Activated T-helper 1 cell treated with anti-CD3 and anti-CD28 coated beads, Interleukin-2, amount 50 U/mL, for 16 hours (primary cell): Measurements from ENCODE around the gene EGLN3.
"Not testable (repeated sequence)": the region's sequence is repeated elsewhere in the genome, so short reads cannot be mapped to it uniquely, and the experiment has no call there.

Source experiments
- DNase-seq, 2 donors: peaks; one replicate each; pipeline ENCODE4 v3.0.0-alpha.2; 2020; ENCODE audit warnings: low read depth in 1 of 2, low spot score in 1 of 2

EGLN3 gene

GRCh38 chr14:33950320-33951182, at the start of gene EGLN3:
TSS of gene EGLN3 (minus strand) at chr14:33951074. CDS start at chr14:33950752, 322 bp downstream.
- peak; percentile 11 to 16 for DNase-seq

DNA sequence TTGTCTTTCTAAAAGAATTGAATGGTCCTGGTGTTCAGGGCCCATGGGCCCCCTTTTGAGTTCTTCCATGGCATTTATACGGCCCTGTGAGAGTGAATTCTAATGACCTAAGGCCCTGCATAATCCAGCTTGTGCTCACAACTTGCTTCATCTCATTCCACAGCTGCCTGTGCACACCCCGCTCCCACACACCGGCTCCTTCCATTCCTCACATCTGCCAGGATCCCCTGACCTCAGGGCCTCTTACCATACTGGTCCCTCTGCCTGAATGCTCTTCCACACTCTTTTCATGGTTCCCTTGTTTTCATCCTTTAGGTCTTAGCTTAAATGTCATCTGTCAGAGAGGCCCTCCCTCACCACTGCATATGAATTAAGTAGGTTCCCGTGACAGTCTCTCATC, 49.5 kb upstream of the EGLN3 start:
- DNase-seq, result no peak

GRCh38 chr14:33999771-34000291, 49.0 kb upstream of the EGLN3 start:
- no peak for DNase-seq

- DNase-seq, result no peak
These were observed 46.7 kb upstream of the EGLN3 start for GRCh38 chr14:33997611-33998010.

DNA sequence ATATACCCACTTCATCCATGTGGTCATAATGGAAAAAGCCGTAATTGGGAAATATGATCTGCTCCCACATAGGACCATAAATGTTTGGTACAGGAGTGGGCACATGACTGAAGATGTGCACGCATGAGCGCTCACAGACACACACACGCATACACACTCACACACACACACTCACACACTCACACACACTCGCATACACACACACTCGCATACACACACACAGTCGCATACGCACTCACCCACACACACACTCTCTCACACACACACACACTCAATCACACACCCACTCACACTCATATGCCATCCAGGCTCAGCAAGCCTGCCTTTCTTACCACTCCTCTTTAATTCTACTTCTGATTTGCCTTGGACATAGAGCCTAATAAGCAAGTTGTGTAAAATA, 45.6 kb upstream of the EGLN3 start:
- DNase-seq, result no peak

DNA sequence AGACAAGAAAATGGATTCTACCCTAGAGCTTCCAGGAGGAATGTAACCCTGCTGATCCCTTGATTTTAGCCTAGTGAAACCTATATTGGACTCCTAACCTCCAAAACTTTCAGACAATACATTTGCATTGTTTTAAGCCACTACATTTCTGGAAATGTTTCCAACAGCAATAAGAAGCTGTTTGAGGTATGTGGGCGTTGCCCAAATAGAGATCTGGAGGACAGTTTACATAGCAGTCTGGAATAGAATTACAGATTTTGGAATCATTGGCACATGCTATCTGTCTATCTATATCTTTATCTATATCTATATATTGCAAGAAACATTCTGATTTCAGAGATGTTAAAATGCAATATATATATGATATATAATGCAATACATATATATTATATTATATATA, 42.4 kb upstream of the EGLN3 start:
- no peak for DNase-seq

DNA sequence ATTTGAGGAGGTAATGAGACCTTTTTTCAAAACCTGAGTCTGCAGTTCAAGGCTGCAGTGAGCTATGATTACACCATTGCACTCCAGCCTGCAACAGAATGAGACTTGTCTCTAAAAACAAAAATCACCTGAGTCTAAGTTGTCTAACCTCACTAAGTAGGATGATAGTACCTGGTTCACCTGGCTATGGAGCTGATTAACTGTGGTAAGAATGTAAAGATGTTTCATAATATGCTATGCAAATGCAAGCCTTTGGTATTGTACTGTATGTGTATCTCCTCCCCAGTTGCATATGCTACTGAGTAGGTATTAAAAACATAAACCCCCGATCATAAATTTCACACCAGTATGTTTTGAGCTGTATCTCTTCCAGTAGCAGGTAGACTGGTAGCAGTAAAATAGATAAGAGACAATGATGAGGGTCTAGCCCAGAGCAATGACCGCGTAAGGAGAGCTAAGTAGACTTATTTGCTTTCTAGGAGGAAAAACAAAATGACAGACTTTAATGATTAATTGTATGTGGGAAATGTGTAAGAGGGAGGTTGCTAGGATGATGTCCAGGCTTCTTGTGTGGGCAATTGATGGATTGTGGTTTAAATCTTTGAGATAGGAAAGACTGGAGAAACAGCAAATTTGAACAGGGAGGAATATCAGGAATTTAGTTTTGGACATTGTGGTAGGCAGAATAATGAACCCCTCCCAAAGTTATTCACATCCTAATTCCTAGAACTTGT, 41.6 kb upstream of the EGLN3 start:
- no peak for DNase-seq

DNA sequence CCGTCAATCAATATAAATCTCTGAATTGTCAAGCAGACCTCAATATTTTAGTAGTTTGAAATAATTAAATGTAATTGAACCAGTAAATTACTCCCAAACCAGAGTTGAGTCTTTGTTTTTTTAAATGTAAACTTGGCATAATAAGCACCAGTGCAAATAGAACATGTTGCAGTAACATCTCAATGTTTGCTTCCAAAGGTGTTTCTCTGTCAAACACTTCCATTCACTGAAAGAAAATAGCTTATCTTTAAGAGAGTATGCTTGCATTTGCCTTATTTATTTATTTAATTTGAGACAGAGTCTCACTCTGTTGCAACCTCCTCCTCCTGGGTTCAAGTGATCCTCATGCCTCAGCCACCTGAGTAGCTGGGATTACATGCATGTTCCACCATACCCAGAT, 39.9 kb upstream of the EGLN3 start:
- DNase-seq, result no peak

- no peak for DNase-seq
These were observed 36.7 kb upstream of the EGLN3 start for GRCh38 chr14:33987565-33988080.

DNA sequence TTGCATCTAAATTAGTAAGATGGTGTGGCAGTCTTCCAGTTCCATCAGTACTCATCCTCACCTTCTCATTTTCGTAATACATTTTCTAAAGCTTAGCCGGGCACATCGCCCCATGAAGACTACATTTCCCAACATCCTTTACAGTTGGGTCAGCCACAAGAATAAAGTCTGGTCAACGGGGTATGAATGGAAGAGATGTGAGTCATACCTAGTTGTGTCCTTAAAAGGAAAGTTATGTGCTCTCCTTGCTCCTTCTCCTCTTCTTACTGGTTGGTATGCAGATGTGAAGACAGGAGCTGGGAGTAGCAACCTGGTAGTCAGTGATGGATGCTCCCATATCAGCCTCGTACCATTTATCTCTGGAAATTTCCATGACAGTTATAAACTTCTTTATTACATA, 35.9 kb upstream of the EGLN3 start:
- no peak for DNase-seq

- DNase-seq, result no peak
These were observed 34.4 kb upstream of the EGLN3 start for GRCh38 chr14:33985242-33985641.

GRCh38 chr14:33979613-33980276, 28.9 kb upstream of the EGLN3 start:
- no peak for DNase-seq

DNA sequence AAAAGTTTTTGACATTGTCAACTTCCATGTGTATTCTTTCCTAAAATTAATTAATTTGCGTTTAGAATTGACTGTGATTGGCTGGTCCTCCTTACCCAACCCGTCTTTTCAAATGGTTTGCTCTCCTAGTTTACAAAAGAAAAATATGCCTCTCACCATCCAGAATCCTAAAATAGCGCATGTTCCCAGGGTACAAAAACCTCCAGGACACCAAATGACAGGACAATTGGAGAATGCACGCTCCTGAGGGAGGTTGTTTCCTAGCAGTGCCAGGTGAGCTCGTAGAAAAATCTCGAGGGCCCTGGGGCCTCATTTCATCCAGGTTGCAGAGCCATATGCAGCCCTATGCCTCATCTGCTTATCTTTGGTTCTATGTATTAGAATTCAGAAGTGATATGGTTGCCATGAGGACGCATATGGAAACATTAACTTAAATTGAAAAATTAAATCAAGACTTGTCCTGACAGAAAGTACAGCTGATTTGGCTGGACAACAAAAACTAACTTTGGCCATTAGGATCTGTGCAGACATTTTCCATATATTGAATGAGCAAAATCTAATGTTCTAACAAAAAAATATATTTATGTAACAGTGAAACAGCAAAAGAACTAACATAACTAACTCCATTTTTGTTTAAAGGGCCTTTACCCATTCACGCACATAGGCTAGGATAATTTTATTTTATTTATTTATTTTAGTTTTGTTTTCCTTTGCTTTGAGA, 28.2 kb upstream of the EGLN3 start:
- no peak for DNase-seq

DNA sequence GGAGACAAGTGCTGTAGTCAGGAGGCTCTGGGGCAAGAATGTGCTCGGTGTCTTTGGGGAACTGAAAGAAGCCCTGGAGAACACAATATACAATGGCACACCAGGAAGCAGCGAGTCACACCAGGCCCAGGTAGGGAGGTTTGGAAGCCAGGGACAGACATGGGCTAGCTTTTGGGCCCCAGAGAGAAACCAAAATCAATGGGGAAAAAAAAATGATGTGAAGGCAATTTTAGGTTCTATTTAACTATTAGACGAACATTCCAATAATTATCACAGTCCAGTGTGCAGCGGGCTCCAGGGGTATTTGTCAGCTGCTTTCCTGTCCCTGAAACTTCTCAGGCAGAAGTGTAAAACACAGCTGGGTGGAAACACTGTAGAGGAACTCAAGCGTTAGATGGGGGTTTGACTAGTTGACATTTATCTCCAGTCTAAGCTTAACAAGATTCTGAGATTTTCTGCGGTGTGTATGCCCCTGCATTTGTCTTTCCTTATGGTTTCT, 21.8 kb upstream of the EGLN3 start:
- no peak for DNase-seq

DNA sequence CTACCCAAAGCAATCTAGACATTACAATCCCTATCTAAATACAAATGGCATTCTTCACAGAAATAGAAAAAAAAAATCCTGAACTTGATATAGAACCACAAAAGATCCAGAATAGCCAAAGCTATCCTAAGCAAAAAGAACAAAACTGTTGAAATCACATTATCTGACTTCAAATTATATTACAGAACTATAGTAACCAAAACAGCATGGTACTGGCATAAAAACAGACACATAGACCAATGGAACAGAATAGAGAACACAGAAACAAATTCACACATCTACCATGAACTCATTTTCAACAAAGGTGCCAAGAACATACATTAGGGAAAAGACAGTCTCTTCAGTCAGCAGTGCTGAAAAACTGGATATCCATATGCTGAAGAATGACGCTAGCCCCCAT, 19.0 kb upstream of the EGLN3 start:
- not testable (repeated sequence) for DNase-seq

DNA sequence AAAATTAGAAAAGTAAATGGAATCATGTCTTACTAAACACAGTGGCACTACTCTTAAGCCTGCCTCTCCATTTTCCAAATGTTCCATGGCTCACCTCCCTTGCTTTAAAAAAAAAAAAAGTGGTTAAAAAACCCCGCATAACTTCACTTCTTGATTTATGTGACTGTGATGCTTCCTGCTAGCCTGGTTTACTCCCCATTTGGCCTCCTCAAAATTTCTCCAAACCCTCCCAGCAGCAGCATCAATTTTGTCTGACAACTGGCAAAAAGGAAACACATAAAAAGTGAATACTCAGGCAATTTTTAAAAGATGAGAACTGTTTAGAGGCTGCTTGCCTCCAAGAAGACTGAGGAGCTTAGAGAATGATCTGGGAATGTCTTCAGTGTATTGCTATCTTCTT, 17.8 kb upstream of the EGLN3 start:
- no peak for DNase-seq

DNA sequence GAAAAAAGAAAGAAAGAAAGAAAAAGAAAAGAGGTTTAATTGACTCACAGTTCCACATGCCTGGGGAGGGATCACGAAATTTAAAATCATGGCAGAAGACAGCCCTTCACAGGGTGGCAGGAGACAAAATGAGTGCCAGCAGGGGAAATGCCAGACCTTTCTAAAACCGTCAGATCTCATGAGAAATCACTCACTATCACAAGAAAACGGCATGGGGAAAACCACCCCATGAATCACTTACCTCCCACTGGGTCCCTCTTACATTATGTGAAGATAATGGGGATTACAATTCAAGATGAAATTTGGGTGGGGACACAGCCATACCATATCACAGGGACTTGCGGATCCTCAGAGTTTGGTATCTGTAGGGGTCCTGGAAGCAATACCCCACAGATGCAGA, 16.3 kb upstream of the EGLN3 start:
- no peak for DNase-seq

GRCh38 chr14:33966276-33966675, 15.4 kb upstream of the EGLN3 start:
- DNase-seq, result no peak

DNA sequence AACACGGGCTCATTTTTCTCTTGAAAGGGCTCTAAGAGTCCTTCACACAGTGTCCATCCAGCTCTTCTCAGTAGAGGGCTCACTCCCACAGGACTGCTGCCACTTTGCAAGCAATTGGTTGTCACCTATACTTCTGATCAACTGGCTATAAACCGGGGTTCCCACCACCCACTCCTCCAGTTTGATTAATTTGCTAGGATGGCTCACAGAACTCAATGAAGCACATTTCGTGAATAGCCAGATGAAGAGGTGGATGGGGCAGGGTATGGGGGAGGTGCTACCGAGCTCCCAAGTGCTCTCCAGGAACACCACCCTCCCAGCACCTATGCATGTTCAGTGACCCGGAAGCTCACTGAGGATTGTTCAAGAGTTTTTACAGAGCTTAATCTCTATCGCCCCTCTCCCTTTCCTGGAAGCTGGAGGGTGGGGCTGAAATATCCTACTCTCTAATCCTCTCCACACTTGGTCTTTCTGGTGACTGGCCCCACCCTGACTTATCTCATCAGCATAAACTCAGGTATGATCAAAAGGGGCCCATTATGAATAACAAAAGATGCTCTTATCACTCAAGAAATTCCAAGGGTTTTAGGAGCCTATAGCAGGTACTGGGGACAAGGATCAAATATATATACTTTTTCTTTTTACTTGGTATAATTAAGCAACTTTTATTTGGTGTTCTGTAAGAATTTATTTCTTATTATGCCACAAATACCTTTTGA, 13.9 kb upstream of the EGLN3 start:
- no peak for DNase-seq

DNA sequence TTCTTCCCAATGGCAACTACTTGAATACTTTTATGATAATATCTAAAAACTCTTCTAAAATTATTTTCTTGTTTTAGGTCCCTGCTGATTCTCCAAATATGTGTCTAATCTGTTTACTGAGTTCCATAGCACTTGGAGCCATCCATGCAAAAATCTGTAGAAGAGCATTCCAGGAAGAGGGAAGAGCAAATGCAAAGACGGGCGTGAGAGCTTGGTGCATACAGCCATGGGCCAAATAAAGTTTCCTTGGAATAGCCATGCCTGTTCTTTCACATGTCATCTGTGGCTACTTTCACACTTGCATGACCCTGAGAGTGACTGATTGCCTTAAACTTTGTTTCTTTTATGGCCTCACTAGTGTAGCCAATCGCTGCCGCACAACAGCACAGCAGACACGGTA, 13.0 kb upstream of the EGLN3 start:
- DNase-seq, result no peak
